OCI-LY3 (cell line): ENCODE measurements around the gene RPUSD1.
A peak's percentile ranks its signal among the peaks of the same experiment; 100 is the strongest.

ENCODE experiments used
- H2AFZ ChIP-seq: fragments of 200-600, 300-600 bp; shearing (Covaris generic); 2 replicates; pipeline ENCODE4 v1.6.0; 2014; ENCODE audit warnings: antibody characterized with exemption, low read depth, low read length
- H3K27ac ChIP-seq: fragments of 200-600, 300-600 bp; sonication (generic); 2 replicates; pipeline ENCODE4 v1.5.1; 2014; ENCODE audit warnings: mild to moderate bottlenecking, low read length, moderate library complexity, mixed read lengths
- H3K27me3 ChIP-seq: fragments of 200-600, 300-600 bp; sonication (generic); 2 replicates; pipeline ENCODE4 v1.6.1; 2014; ENCODE audit warnings: low read depth, low read length, mixed read lengths
- H3K36me3 ChIP-seq: fragments of 200-600, 300-600 bp; sonication (generic); replicated peaks from 2 replicates; pipeline ENCODE3; 2014; ENCODE audit warnings: low read depth, low read length, mixed read lengths
- H3K4me1 ChIP-seq: fragments of 300-600, 200-600 bp; sonication (generic); 2 replicates; pipeline ENCODE4 v1.6.1; 2014; ENCODE audit warnings: low read length, mixed read lengths
- H3K4me2 ChIP-seq: fragments of 200-600, 300-600 bp; sonication (generic); 2 replicates; pipeline ENCODE4 v1.6.1; 2014; ENCODE audit warnings: low read length, mixed read lengths
- H3K4me3 ChIP-seq: fragments of 300-600, 200-600 bp; sonication (generic); 2 replicates; pipeline ENCODE4 v1.5.1; 2014; ENCODE audit warnings: antibody characterized with exemption, mild to moderate bottlenecking, low read length, moderate library complexity
- H3K79me2 ChIP-seq: fragments of 300-600, 200-600 bp; shearing (Covaris generic); 2 replicates; pipeline ENCODE4 v1.6.1; 2014; ENCODE audit warnings: mild to moderate bottlenecking, low read length, mixed read lengths
- H3K9ac ChIP-seq: fragments of 300-600, 200-600 bp; shearing (Covaris generic); 2 replicates; pipeline ENCODE4 v1.6.0; 2014; ENCODE audit warnings: mild to moderate bottlenecking, low read length, moderate library complexity
- H3K9me3 ChIP-seq: fragments of 200-600, 300-600 bp; shearing (Covaris generic); 2 replicates; pipeline ENCODE4 v1.6.1; 2014; ENCODE audit warnings: low read length, mixed read lengths; ENCODE audit not compliant: insufficient read depth
- H4K20me1 ChIP-seq: fragments of 200-600, 300-600 bp; sonication (generic); 2 replicates; pipeline ENCODE4 v1.6.1; 2016; ENCODE audit warnings: low read length, mixed read lengths; ENCODE audit not compliant: insufficient read depth
- CTCF ChIP-seq: fragments of 200-600, 300-600 bp; sonication (generic); IDR thresholded peaks from 2 replicates; pipeline ENCODE4 v1.5.1; 2014; ENCODE audit warnings: antibody characterized with exemption, low read length, low read depth
- EZH2phosphoT487 ChIP-seq: fragments of 200-600 bp; shearing (Covaris generic); IDR thresholded peaks from 2 replicates; pipeline ENCODE4 v1.6.1; 2018; ENCODE audit warnings: antibody characterized with exemption, mixed run types, low read depth

RPUSD1 gene

DNA sequence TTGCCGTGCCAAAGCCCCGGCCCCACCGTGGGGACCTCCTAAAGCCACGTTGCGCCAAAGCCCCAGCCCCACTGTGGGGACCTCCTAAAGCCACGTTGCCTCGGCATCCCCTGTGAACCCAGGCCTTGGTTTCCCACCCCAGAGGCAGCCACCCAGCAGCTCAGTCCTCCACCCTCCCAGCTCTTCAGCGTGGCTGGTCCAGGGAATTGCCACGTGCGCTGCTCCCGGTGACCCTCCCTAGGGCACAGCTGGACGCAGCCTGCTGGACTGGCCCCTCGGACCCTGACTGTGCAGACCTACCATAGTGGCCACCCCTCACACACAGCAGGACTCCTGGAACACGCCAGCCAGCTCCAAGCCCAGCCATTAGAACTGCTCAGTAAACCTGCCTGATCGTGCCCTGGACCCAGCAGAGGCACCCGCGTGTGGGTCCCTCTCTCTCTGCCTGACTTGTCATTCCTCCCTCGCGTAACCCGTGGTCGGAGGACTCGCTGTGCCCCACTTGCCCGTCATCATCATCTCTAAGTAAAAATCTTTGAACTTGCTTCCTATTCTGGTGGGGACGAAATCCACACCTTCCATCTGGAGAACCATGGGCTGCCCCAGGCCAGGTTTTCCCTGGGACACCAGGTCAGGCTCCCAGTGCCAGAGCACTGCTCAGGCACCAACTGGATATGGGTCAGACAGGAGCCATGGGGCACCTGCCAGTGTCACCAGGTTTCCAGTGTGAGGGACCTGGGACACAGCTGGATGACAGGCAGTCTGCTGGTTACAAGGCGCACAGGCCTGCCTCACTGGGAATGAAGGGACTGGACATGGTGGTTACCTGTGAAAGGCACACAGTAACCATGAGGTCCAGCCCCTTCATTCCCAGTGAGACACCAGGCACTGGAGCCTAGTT, 53.0 kb downstream of the RPUSD1 start:
- H3K36me3 ChIP-seq: peaks cover 11% of the 10 kb centered on the region
- H3K27ac ChIP-seq: peak overlapping the region; percentile 66
- no peak overlapping the region for H2AFZ ChIP-seq
- no peak for TF ChIP-seq CTCF
- TF ChIP-seq EZH2phosphoT487: no peak
- peaks cover 6% of the 10 kb centered on the region; the same call in 1 of the 2 replicates for H3K79me2 ChIP-seq
- no peaks in the 10 kb centered on the region for H3K27me3 ChIP-seq
- peak overlapping the region; percentile 18 for H3K4me2 ChIP-seq
- H4K20me1 ChIP-seq: no peaks in the 10 kb centered on the region
- peaks cover 30% of the 10 kb centered on the region for H3K4me1 ChIP-seq
- peak overlapping the region; percentile 42; the same call in 1 of the 2 replicates for H3K9ac ChIP-seq
- H3K4me3 ChIP-seq: 0 out of 2 replicates have a peak overlapping the region, but pooled peaks have one; percentile 5
- H3K9me3 ChIP-seq: no peaks in the 10 kb centered on the region
